Measurements from ENCODE around the gene RER1.

RER1 gene

GRCh38 chr1:2392686-2393085 is 1.0 kb downstream of the RER1 start:
- no peak for DNase-seq

GRCh38 chr1:2393471-2393877 is 1.8 kb downstream of the RER1 start:
- DNase-seq, result no peak

- DNase-seq, result no peak
Measured at GRCh38 chr1:2394220-2394619, 2.6 kb downstream of the RER1 start.

- DNase-seq, result no peak
Measured at GRCh38 chr1:2394761-2395160, 3.1 kb downstream of the RER1 start.

- no peak for DNase-seq
Measured at GRCh38 chr1:2395245-2395644, 3.6 kb downstream of the RER1 start.

- DNase-seq, result no peak
Measured at GRCh38 chr1:2396059-2396458, 4.4 kb downstream of the RER1 start.

GRCh38 chr1:2396476-2396875 is 4.8 kb downstream of the RER1 start:
- no peak for DNase-seq

GRCh38 chr1:2397007-2397679 is 5.5 kb downstream of the RER1 start:
- no peak for DNase-seq

GRCh38 chr1:2398871-2399270 is 7.2 kb downstream of the RER1 start:
- DNase-seq, result no peak

- DNase-seq, result no peak
Measured at GRCh38 chr1:2399890-2400575, 8.4 kb downstream of the RER1 start.

- DNase-seq, result no peak
Measured at GRCh38 chr1:2400576-2400909, 8.9 kb downstream of the RER1 start.

- DNase-seq, result no peak
Measured at GRCh38 chr1:2400950-2401649, 9.5 kb downstream of the RER1 start.

- no peak for DNase-seq
Measured at GRCh38 chr1:2402420-2402819, 10.8 kb downstream of the RER1 start.

- DNase-seq, result no peak
Measured at GRCh38 chr1:2403273-2403672, 11.6 kb downstream of the RER1 start.

GRCh38 chr1:2404142-2404889 is 12.7 kb downstream of the RER1 start:
- no peak for DNase-seq

GRCh38 chr1:2404890-2405511 is 13.4 kb downstream of the RER1 start:
- DNase-seq, result no peak

- no peak for DNase-seq
Measured at GRCh38 chr1:2405588-2406295, 14.1 kb downstream of the RER1 start.

- DNase-seq, result no peak
Measured at GRCh38 chr1:2406451-2407041, 14.9 kb downstream of the RER1 start.

- DNase-seq, result no peak
Measured at GRCh38 chr1:2407166-2407990, 15.7 kb downstream of the RER1 start.

- DNase-seq, result no peak
Measured at GRCh38 chr1:2407991-2408275, 16.3 kb downstream of the RER1 start.

GRCh38 chr1:2408456-2408855 is 16.8 kb downstream of the RER1 start:
- DNase-seq, result no peak
